GM12878 (cell line): ENCODE results near the gene EXOC4. TPM values are rescaled to one million over a fixed set of nuclear protein-coding genes. Genes with fewer than 3 reads are reported as not detected.

Experiments
- ATAC-seq: fragments of 200-7000 bp; cut with Tn5 transposase; 3 replicates; pipeline ENCODE4 v1.9.1; 2020; ENCODE audit warnings: mild to moderate bottlenecking, moderate library complexity
- BruUV-seq: library from RNA; stranded (reverse); fragments of 400-500 nt; replicated peaks from 2 replicates; lab custom pipeline; 2021; lab: Mats Ljungman, UMichigan
- CTCF ChIA-PET: fragments of 300-600 bp; sonication (Branson Sonifier 250); formaldehyde crosslinking; extraction: SDS; loops from one replicate; lab custom pipeline; 2021; ENCODE audit warnings: inconsistent platforms; lab: Yijun Ruan, JAX
- POLR2A ChIA-PET: fragments of 350-600 bp; formaldehyde crosslinking; extraction: SDS; loops from one replicate; lab custom pipeline; 2021; ENCODE audit warnings: inconsistent platforms; lab: Charles Lee
- RAD21 ChIA-PET: fragments of 300-600 bp; sonication (Branson Sonifier 250); formaldehyde crosslinking; loops from one replicate; lab custom pipeline; 2023; ENCODE audit warnings: antibody characterized with exemption; ENCODE audit not compliant: unreplicated experiment; lab: Charles Lee
- SMC1A ChIA-PET: fragments of 300-600 bp; sonication (Branson Sonifier 250); formaldehyde crosslinking; loops from one replicate; lab custom pipeline; 2023; ENCODE audit not compliant: unreplicated experiment, uncharacterized antibody; lab: Charles Lee
- DNase-seq: peaks from one replicate; pipeline ENCODE4 v3.0.0-alpha.2; 2011; ENCODE audit warnings: low read depth, low spot score
- FAIRE-seq: peaks from 3 replicates; lab custom pipeline; 2011; peaks lifted over from hg19 to GRCh38; lab: Jason Lieb, UNC
- H2AFZ ChIP-seq: 2 replicates; pipeline ENCODE4 v1.6.0; 2011; ENCODE audit warnings: low read depth, low read length, control low read depth; ENCODE audit not compliant: control insufficient read depth
- H3K27ac ChIP-seq: 2 replicates; pipeline ENCODE4 v1.5.1; 2011; ENCODE audit warnings: control low read depth; ENCODE audit not compliant: control insufficient read depth, insufficient read depth
- H3K27me3 ChIP-seq, 2 experiments: replicated peaks in 1 of 2; 2 replicates each; pipeline versions ENCODE4 v1.6.0 to v1.6.1; 2011; ENCODE audit warnings: low read length in 1 of 2; ENCODE audit not compliant: control insufficient read depth in 2 of 2, insufficient read depth in 2 of 2
- H3K36me3 ChIP-seq, 2 experiments: 2 replicates each; pipeline ENCODE4 v1.5.1; 2011; ENCODE audit warnings: low read length in 1 of 2; ENCODE audit not compliant: control insufficient read depth in 2 of 2, insufficient read depth in 2 of 2
- H3K4me1 ChIP-seq: 2 replicates; pipeline ENCODE4 v1.6.1; 2011; ENCODE audit warnings: mild to moderate bottlenecking, low read length, moderate library complexity, mixed read lengths; ENCODE audit not compliant: control insufficient read depth, insufficient read depth
- H3K4me2 ChIP-seq: 2 replicates; pipeline ENCODE4 v1.6.0; 2011; ENCODE audit warnings: control low read depth; ENCODE audit not compliant: control insufficient read depth, insufficient read depth
- H3K4me3 ChIP-seq: fragments of 200-600 bp; sonication (generic); 2 replicates; pipeline ENCODE4 v1.5.1; 2016
- H3K79me2 ChIP-seq: 2 replicates; pipeline ENCODE4 v1.6.0; 2011; ENCODE audit warnings: low read length; ENCODE audit not compliant: control insufficient read depth, insufficient read depth
- H3K9ac ChIP-seq: 2 replicates; pipeline ENCODE4 v1.8.0; 2011; ENCODE audit warnings: low read length, control low read depth, mixed read lengths; ENCODE audit not compliant: control insufficient read depth, insufficient read depth
- H3K9me3 ChIP-seq: replicated peaks from 3 replicates; pipeline ENCODE4 v1.5.1; 2011; ENCODE audit warnings: mild to moderate bottlenecking, low read length; ENCODE audit not compliant: control insufficient read depth, insufficient read depth
- H4K20me1 ChIP-seq: 2 replicates; pipeline ENCODE4 v1.6.0; 2011; ENCODE audit not compliant: control insufficient read depth, insufficient read depth
- BCL11A ChIP-seq: IDR thresholded peaks from 2 replicates; pipeline ENCODE4 v1.6.1; 2011; ENCODE audit warnings: low read depth, low read length
- BCLAF1 ChIP-seq: fragments of 450-650 bp; IDR thresholded peaks from 2 replicates; pipeline ENCODE4 v1.6.1; 2017; ENCODE audit warnings: antibody characterized with exemption, mild to moderate bottlenecking, moderate library complexity
- ESRRA ChIP-seq: IDR thresholded peaks from 2 replicates; pipeline ENCODE4 v1.6.1; 2012; ENCODE audit warnings: mild to moderate bottlenecking, low read length, improper control_type of control experiment
- EZH2 ChIP-seq: IDR thresholded peaks from 2 replicates; pipeline ENCODE4 v1.6.1; 2012; ENCODE audit warnings: low read depth, mild to moderate bottlenecking, control low read depth, inconsistent platforms, low read length, borderline replicate concordance; ENCODE audit not compliant: control insufficient read depth
- FOXM1 ChIP-seq: IDR thresholded peaks from 2 replicates; pipeline ENCODE4 v1.6.1; 2012; ENCODE audit warnings: low read depth, mild to moderate bottlenecking, inconsistent platforms, low read length, moderate library complexity
- GATAD2B ChIP-seq: fragments of 450-650 bp; conservative IDR thresholded peaks from 2 replicates; pipeline ENCODE4 v1.6.1; 2017; ENCODE audit warnings: low read depth, mild to moderate bottlenecking, moderate library complexity
- HDAC2 ChIP-seq: fragments of 200-600 bp; sonication (generic); IDR thresholded peaks from 2 replicates; pipeline ENCODE4 v1.6.1; 2017
- HDAC6 ChIP-seq: fragments of 200-600 bp; sonication (generic); IDR thresholded peaks from one replicate; pipeline ENCODE4 v1.8.0; 2017; ENCODE audit warnings: antibody characterized with exemption; ENCODE audit not compliant: unreplicated experiment
- IRF4 ChIP-seq: IDR thresholded peaks from 2 replicates; pipeline ENCODE4 v1.6.1; 2011; ENCODE audit warnings: low read depth, low read length
- MEF2A ChIP-seq: IDR thresholded peaks from 2 replicates; pipeline ENCODE4 v1.6.1; 2011; ENCODE audit warnings: low read depth, mild to moderate bottlenecking, low read length, moderate library complexity; ENCODE audit not compliant: insufficient read depth
- NRF1 ChIP-seq: conservative IDR thresholded peaks from 2 replicates; pipeline ENCODE4 v1.6.1; 2011; ENCODE audit warnings: mild to moderate bottlenecking, low read depth, low read length, improper control_type of control experiment
- PAX5 ChIP-seq: IDR thresholded peaks from 2 replicates; pipeline ENCODE4 v1.6.1; 2011; ENCODE audit warnings: low read depth, low read length, borderline replicate concordance
- SIN3A ChIP-seq: IDR thresholded peaks from 2 replicates; pipeline ENCODE4 v1.6.1; 2012; ENCODE audit warnings: low read depth, low read length, improper control_type of control experiment
- TBL1XR1 ChIP-seq: IDR thresholded peaks from 2 replicates; pipeline ENCODE4 v1.6.1; 2012; ENCODE audit warnings: low read depth, low read length, improper control_type of control experiment
- ZBED1 ChIP-seq: IDR thresholded peaks from 2 replicates; pipeline ENCODE4 v1.6.1; 2016; ENCODE audit warnings: borderline replicate concordance
- ZNF24 ChIP-seq: fragments of 450-650 bp; IDR thresholded peaks from 2 replicates; pipeline ENCODE4 v1.6.1; 2017; ENCODE audit warnings: antibody characterized with exemption, mild to moderate bottlenecking
- WGBS: methylation state at CpG from one replicate; pipeline ENCODE4 v1.1.6; 2016; ENCODE audit warnings: low lambda C conversion rate; ENCODE audit not compliant: insufficient replicate concordance, insufficient coverage; ENCODE audit errors: missing lambda C conversion rate; 5-methylcytosine and 5-hydroxymethylcytosine counted together
- in situ Hi-C: fragments of 300-500 bp; cut with MboI; formaldehyde crosslinking; loops from 9 replicates; pipeline ENCODE4 v1.14.3; 2018; ENCODE audit warnings: mixed read lengths
- intact Hi-C: fragments of 100-400 bp; cut with micrococcal nuclease; formaldehyde crosslinking; loops from one replicate; pipeline ENCODE4 v1.14.2; 2022; ENCODE audit not compliant: unreplicated experiment
- polyA plus RNA-seq, 11 experiments: library from polyadenylated mRNA; depleted of rRNA in 4 of 11; unstranded in 6 of 11; stranded (reverse) in 5 of 11; fragments of >200 nt; fragmentation: Nextera tagmentation in 4 of 11; fragmentation: Illumina TruSeq in 1 of 11; extraction: Ambion mirVana in 4 of 11; extraction: Trizol in 1 of 11; gene quantifications; 1 replicate in 1 of 11; 2 replicates in 10 of 11; pipeline versions ENCODE4 v1.2.1 to v1.2.3, GENCODE V29; 2011 to 2016; ENCODE audit warnings: inconsistent platforms in 2 of 11, missing spikeins in 2 of 11, low read depth in 1 of 11
- total RNA-seq, 4 experiments: library from RNA; depleted of rRNA in 3 of 4; stranded (reverse); fragments of >200 nt in 3 of 4; fragmentation: Illumina TruSeq in 1 of 4; extraction: Trizol in 1 of 4; gene quantifications; 2 replicates each; pipeline versions ENCODE4 v1.2.1 to v1.2.3, GENCODE V29; 2013 to 2021
- TF ChIP-seq, protein P1 (sequence below): fragments of 450-650 bp; IDR thresholded peaks from 2 replicates; pipeline ENCODE4 v1.6.1; 2016; ENCODE audit warnings: mild to moderate bottlenecking

Gene EXOC4
- total and polyA plus RNA-seq, 10 of the 15 experiments (the other 5 are each of a cell fraction or from before 2014, with no cell fraction given): 13.2 to 44.5 (median 29.6) TPM

DNA sequence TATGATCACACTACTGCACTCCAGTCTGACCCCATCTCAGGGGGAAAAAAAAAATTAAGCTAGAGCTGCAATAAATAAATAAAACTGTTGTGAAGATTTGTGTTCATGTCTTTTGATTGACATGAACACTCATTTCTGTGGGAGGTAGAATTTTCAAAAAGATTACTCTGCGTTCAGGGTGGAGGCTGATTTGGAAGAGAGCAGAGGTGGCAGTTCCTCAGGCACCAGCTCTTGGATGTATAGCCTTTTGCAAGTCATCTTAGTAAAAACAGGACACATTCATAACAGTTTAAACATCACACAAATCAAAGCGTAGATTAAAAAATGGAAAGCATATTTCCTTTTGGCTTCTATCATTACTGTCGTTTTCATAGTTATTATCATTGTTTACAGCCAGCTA lies 630.7 kb downstream of the EXOC4 start:
- in situ Hi-C loops (no loop called here), intact Hi-C loops (no loop called here)
- H4K20me1 ChIP-seq: no peaks in the 10 kb centered on the region
- BruUV-seq: no TSS peak
- no peak overlapping the region for H3K27ac ChIP-seq
- DNase-seq (no peak), ATAC-seq (no peak), FAIRE-seq (no peak)
- POLR2A ChIA-PET: interaction anchor here (0.7 to 1.3 kb wide), 2 partner anchors 10 to 165 kb away, joined by 3 to 6 read pairs; no protein-coding TSS in a partner anchor
- H3K36me3 ChIP-seq: no peaks in the 10 kb centered on the region
- no peaks in the 10 kb centered on the region for H3K4me1 ChIP-seq
- SMC1A ChIA-PET: no interaction called here
- H2AFZ ChIP-seq: no peak overlapping the region
- no peaks in the 10 kb centered on the region for H3K9me3 ChIP-seq
- no peak overlapping the region for H3K4me3 ChIP-seq
- H3K27me3 ChIP-seq: no peaks in the 10 kb centered on the region
- H3K4me2 ChIP-seq: no peak overlapping the region
- WGBS: 97% methylated on average over 3 of the region's 3 CpGs
- H3K79me2 ChIP-seq: no peaks in the 10 kb centered on the region
- CTCF ChIA-PET: interaction anchor here (1.3 kb wide), 1 partner anchor 258 kb away, joined by 3 read pairs; no protein-coding TSS in a partner anchor
- TF ChIP-seq IRF4 (no peak), ZBED1 (no peak), NRF1 (no peak), TBL1XR1 (no peak), HDAC6 (no peak), ESRRA (no peak), ZNF24 (no peak), BCL11A (no peak), FOXM1 (no peak), HDAC2 (no peak), PAX5 (no peak), MEF2A (no peak), EZH2 (no peak), BCLAF1 (no peak), GATAD2B (no peak), SIN3A (no peak)
- TF ChIP-seq, protein P1, sequence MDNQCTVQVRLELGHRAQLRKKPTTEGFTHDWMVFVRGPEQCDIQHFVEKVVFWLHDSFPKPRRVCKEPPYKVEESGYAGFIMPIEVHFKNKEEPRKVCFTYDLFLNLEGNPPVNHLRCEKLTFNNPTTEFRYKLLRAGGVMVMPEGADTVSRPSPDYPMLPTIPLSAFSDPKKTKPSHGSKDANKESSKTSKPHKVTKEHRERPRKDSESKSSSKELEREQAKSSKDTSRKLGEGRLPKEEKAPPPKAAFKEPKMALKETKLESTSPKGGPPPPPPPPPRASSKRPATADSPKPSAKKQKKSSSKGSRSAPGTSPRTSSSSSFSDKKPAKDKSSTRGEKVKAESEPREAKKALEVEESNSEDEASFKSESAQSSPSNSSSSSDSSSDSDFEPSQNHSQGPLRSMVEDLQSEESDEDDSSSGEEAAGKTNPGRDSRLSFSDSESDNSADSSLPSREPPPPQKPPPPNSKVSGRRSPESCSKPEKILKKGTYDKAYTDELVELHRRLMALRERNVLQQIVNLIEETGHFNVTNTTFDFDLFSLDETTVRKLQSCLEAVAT: no peak
- H3K9ac ChIP-seq: no peak overlapping the region
- RAD21 ChIA-PET: no interaction called here
